ENCODE measurements around the gene HERC2. TPM values are rescaled to one million over a fixed set of nuclear protein-coding genes. Genes with fewer than 3 reads are reported as not detected.
"Not testable (repeated sequence)": the region's sequence is repeated elsewhere in the genome, so short reads cannot be mapped to it uniquely, and the experiment has no call there.

Gene HERC2, protein sequence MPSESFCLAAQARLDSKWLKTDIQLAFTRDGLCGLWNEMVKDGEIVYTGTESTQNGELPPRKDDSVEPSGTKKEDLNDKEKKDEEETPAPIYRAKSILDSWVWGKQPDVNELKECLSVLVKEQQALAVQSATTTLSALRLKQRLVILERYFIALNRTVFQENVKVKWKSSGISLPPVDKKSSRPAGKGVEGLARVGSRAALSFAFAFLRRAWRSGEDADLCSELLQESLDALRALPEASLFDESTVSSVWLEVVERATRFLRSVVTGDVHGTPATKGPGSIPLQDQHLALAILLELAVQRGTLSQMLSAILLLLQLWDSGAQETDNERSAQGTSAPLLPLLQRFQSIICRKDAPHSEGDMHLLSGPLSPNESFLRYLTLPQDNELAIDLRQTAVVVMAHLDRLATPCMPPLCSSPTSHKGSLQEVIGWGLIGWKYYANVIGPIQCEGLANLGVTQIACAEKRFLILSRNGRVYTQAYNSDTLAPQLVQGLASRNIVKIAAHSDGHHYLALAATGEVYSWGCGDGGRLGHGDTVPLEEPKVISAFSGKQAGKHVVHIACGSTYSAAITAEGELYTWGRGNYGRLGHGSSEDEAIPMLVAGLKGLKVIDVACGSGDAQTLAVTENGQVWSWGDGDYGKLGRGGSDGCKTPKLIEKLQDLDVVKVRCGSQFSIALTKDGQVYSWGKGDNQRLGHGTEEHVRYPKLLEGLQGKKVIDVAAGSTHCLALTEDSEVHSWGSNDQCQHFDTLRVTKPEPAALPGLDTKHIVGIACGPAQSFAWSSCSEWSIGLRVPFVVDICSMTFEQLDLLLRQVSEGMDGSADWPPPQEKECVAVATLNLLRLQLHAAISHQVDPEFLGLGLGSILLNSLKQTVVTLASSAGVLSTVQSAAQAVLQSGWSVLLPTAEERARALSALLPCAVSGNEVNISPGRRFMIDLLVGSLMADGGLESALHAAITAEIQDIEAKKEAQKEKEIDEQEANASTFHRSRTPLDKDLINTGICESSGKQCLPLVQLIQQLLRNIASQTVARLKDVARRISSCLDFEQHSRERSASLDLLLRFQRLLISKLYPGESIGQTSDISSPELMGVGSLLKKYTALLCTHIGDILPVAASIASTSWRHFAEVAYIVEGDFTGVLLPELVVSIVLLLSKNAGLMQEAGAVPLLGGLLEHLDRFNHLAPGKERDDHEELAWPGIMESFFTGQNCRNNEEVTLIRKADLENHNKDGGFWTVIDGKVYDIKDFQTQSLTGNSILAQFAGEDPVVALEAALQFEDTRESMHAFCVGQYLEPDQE (N-terminal part only)
- total RNA-seq (100 to 1,000 TPM in 3 of 5 donors, 10 to 100 TPM in 2; 68.4 to 437 (median 112) TPM), polyA plus RNA-seq (10 to 100 TPM in 2 of 3 donors, 1 to 10 TPM in 1; 7.9 to 21.5 (median 11.5) TPM)
- long read RNA-seq, donor 1: 0 reads
- long read RNA-seq, donor 2, partial matches to known transcripts: 0 of 1 reads
- long read RNA-seq, donor 2, other reads (novel, unspliced or antisense): 0 of 1 reads
- long read RNA-seq, donor 3: 0 reads
- long read RNA-seq, donor 4: 0 reads
- long read RNA-seq, donor 5, partial matches to known transcripts: 5 of 5 reads
- long read RNA-seq, donor 5, other reads (novel, unspliced or antisense): 0 of 5 reads
- long read RNA-seq, donor 6, partial matches to known transcripts: 27 of 30 reads
- long read RNA-seq, donor 6, other reads (novel, unspliced or antisense): 0 of 30 reads
- long read RNA-seq, donor 7: 0 reads
- long read RNA-seq, donor 8, partial matches to known transcripts: 7 of 7 reads
- long read RNA-seq, donor 8, other reads (novel, unspliced or antisense): 0 of 7 reads
- long read RNA-seq, donor 9: 0 reads
- long read RNA-seq, donor 10: 0 reads

DNA sequence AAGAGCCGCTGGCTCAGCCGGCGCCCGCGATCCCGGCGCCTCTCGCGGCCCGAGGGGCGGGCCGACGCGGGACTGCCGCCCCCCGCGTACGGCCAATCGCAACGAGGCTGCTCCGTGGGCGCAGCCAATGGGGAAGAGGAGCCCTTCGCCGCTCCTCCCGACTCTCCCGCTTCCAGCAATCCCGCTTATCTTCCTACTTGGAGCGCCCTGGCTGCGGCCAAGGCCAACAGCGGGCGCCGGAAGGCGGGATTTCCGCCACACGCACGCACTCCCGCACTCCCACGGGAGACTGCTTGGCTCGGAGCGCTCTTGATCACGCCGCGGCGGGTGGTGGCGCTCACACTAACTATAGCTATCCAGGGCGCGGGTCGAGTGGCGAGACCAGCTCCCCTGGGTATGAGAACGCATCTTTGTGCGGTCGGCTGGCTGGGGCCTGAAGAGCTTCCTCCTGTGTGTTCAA, at the start of gene HERC2:
Gene HERC2 (minus strand): TSS at position 51 of the 460 bp plus-strand sequence. CDS start 746 bp downstream, outside the sequence.
- H3K4me1 ChIP-seq; intact Hi-C loops (cut with DNase I; ENCODE audit: low total_unique reads); H3K27me3 ChIP-seq; H3K9me3 ChIP-seq; DNase-seq: not testable (repeated sequence)
- peak within 1 kb of the TSS in 2 of 5 donors; percentile 31 to 49 for H3K27ac ChIP-seq
- peak within 1 kb of the TSS; percentile 34 to 42 (median 37) for H3K4me3 ChIP-seq
- peaks cover 0 to 12% (median 7%) of the 10 kb centered on the region in 4 donors for H3K36me3 ChIP-seq
- no CpG with 5 or more reads among the region's 52 CpGs for WGBS, 5 donors

DNA sequence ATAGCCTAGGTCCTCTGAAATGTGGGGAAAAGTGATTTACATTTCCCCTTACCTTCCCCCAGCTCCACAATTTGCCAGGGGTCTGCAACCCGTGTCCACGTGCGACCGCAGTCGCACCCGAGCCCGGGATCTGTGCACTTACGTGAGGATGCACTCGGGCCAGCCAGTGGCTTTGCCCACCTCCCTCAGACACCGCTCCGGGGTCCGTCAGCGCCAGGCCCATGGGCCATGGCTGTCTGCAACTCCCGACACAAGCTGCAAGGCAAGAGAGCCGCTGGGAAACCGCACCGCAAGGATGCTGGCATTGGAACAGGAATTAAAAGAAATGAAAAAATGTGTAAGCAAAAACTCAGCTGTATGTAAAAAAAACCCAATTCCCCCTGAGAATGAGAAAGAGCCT, 43.5 kb upstream of the HERC2 start:
- H3K27ac ChIP-seq; H3K4me1 ChIP-seq; intact Hi-C loops (cut with DNase I; ENCODE audit: low total_unique reads); H3K9me3 ChIP-seq; H3K36me3 ChIP-seq; H3K27me3 ChIP-seq; DNase-seq; H3K4me3 ChIP-seq: not testable (repeated sequence)
- 88 to 95% (median 93%) methylated on average over 5 to 8 of the region's 17 CpGs; no CpG with 5 or more reads in 1 of the 5 donors for WGBS, 5 donors

DNA sequence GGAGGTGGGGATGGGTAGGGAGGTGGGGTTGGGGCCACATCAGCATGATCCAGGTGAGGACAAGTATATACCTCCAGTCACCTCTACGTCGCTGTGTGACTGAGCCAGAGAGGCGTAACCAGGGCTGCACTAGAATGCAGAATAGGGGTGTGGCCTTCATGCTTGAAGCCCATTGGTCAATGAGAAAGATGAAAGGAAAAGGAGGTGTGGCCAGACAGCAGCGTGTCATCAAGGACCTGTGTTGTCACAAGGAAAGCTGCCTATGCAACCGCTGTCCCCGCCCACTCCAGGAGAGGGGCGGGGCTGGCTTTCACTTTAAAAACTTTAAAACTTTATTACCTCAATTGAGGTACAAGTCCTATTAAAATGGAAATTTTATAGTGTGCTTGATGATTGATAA, 36.0 kb upstream of the HERC2 start, which contains the start of gene GOLGA6L24:
Gene GOLGA6L24 (minus strand): TSS at position 101 of the 400 bp plus-strand sequence. CDS start 61 bp downstream, at position 40.
- DNase-seq; H3K9me3 ChIP-seq; H3K27me3 ChIP-seq; H3K4me1 ChIP-seq; H3K4me3 ChIP-seq; H3K27ac ChIP-seq; intact Hi-C loops (cut with DNase I; ENCODE audit: low total_unique reads); H3K36me3 ChIP-seq: not testable (repeated sequence)
- WGBS, 5 donors: no CpG with 5 or more reads among the region's 7 CpGs

GRCh38 chr15:28321358-28322078, 461 bp downstream of the HERC2 start:
- DNase-seq; H3K9me3 ChIP-seq; intact Hi-C loops (cut with DNase I; ENCODE audit: low total_unique reads); H3K27me3 ChIP-seq; H3K4me1 ChIP-seq: not testable (repeated sequence)
- Histone ChIP-seq H3K36me3 (peaks cover 0 to 18% (median 12%) of the 10 kb centered on the region in 4 donors), H3K4me3 (peak overlapping the region; percentile 34 to 42 (median 37)), H3K27ac (peak overlapping the region in 2 of 5 donors; percentile 31 to 49)
- 0 to 3% (median 0%) methylated on average over 2 to 11 of the region's 39 CpGs for WGBS, 5 donors

DNA sequence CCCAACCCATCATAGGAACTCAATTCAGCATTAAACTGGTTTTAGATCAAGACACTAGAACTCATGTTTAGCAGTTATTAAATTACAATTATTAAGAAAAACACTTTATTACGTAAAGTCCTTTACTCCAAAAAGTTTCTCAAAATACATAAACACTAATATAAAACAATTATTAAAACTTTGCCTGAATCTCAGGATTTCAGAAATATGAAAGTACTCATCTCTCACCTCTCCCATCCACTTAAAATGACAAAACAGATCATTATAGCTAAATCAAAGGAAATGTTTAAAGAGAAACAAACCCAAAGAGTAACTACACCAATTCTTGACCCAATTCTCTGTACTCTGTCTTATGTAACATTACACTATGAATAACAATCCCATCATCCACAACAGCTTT, 2.3 kb downstream of the HERC2 start:
- intact Hi-C loops (cut with DNase I; ENCODE audit: low total_unique reads); H3K4me1 ChIP-seq; DNase-seq; H3K9me3 ChIP-seq; H3K27me3 ChIP-seq; H3K27ac ChIP-seq; H3K4me3 ChIP-seq: not testable (repeated sequence)
- peaks cover 0 to 35% (median 20%) of the 10 kb centered on the region in 4 donors for H3K36me3 ChIP-seq
- WGBS, 5 donors: 91 to 100% (median 97%) methylated on average over 1 of the region's 1 CpG

DNA sequence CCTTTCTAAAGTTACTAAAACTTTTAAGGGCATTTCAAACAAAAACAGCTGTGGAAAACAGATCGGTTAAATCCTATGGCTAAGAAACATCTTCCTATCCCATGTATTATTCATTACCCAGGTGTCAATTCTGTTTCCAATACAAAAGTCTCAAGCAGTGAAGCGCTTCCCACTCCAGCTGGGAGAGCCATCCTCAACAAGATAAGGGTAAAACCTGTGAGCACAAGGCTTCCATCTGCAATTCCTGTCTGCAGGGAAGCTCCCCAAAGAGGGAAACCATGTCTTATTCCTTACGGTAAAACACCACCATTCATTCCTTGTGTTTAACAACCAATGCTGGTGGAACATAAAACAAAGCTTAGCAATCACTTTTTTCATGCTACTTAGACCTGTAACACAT, 3.2 kb downstream of the HERC2 start:
- WGBS, 5 donors: 80 to 86% methylated on average over 1 of the region's 3 CpGs; no CpG with 5 or more reads in 3 of the 5 donors

GRCh38 chr15:28318122-28318521, 3.9 kb downstream of the HERC2 start:
- H3K27me3 ChIP-seq; H3K9me3 ChIP-seq; intact Hi-C loops (cut with DNase I; ENCODE audit: low total_unique reads); H3K27ac ChIP-seq; H3K4me3 ChIP-seq; DNase-seq; H3K4me1 ChIP-seq: not testable (repeated sequence)
- peaks cover 0 to 48% (median 28%) of the 10 kb centered on the region in 4 donors for H3K36me3 ChIP-seq
- whole genome bisulfite sequencing, 5 donors: 93 to 95% (median 94%) methylated on average over 10 to 13 of the region's 13 CpGs

More for the DNA sequence above, 3.2 kb downstream of the HERC2 start:
- H3K27ac ChIP-seq; H3K4me3 ChIP-seq; H3K27me3 ChIP-seq; H3K4me1 ChIP-seq; intact Hi-C loops (cut with DNase I; ENCODE audit: low total_unique reads); DNase-seq; H3K9me3 ChIP-seq: not testable (repeated sequence)
- peaks cover 0 to 44% (median 24%) of the 10 kb centered on the region in 4 donors for H3K36me3 ChIP-seq

DNA sequence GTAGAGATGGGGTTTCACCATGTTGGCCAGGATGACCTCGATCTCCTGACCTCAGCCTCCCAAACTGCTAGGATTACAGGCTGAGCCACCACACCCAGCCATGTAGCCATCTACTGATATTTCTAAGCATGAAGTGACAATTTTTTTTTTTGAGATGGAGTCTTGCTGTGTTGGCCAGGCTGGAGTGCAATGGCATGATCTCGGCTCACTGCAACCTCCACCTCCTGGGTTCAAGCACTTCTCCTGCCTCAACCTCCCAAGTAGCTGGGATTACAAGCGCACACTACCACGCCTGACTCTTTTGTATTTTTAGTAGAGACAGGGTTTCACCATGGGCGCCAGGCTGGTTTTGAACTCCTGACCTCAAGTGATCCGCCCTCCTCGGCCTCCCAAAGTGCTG, 5.0 kb downstream of the HERC2 start:
- H3K4me3 ChIP-seq; H3K27me3 ChIP-seq; H3K27ac ChIP-seq; H3K9me3 ChIP-seq; H3K4me1 ChIP-seq; DNase-seq; intact Hi-C loops (cut with DNase I; ENCODE audit: low total_unique reads): not testable (repeated sequence)
- WGBS, 5 donors: 92 to 98% (median 96%) methylated on average over 7 of the region's 7 CpGs
- peaks cover 0 to 53% (median 28%) of the 10 kb centered on the region in 4 donors for H3K36me3 ChIP-seq

GRCh38 chr15:28310454-28310853, 11.5 kb downstream of the HERC2 start:
- H3K9me3 ChIP-seq: peaks cover 0 to 14% (median 0%) of the 10 kb centered on the region in 4 donors
- H3K36me3 ChIP-seq: peaks cover 0 to 56% (median 26%) of the 10 kb centered on the region in 4 donors

More at GRCh38 chr15:28310454-28310853, 11.5 kb downstream of the HERC2 start:
- H3K27ac ChIP-seq; H3K27me3 ChIP-seq; intact Hi-C loops (cut with DNase I; ENCODE audit: low total_unique reads); H3K4me1 ChIP-seq; DNase-seq; H3K4me3 ChIP-seq: not testable (repeated sequence)
- 87 to 90% (median 88%) methylated on average over 9 to 11 of the region's 11 CpGs for WGBS, 5 donors

Measured in stomach (tissue), 19 donors.